Stomach (tissue), 9 donors: ENCODE results near the gene PCSK9. TPM values are rescaled to one million over a fixed set of nuclear protein-coding genes. Genes with fewer than 3 reads are reported as not detected.

Experiments
- DNase-seq, 2 donors: peaks; one replicate each; pipeline versions ENCODE4 v3.0.0 to v3.0.0-alpha.2; 2013 to 2019
- H3K27ac ChIP-seq, 5 donors: fragments of 200-600 bp in 4 of 5; sonication (generic) in 4 of 5; one replicate each; pipeline ENCODE4 v1.5.1; 2013 to 2019; ENCODE audit warnings: mild to moderate bottlenecking in 1 of 5, moderate library complexity in 1 of 5
- H3K27me3 ChIP-seq, 3 donors: fragments of 200-600 bp; sonication (generic); one replicate each; pipeline ENCODE4 v1.5.1; 2017 to 2019; ENCODE audit warnings: mixed run types in 1 of 3
- H3K36me3 ChIP-seq, 4 donors: fragments of 200-600 bp; sonication (generic); 1 replicate in 3 of 4; 2 replicates in 1 of 4; pipeline ENCODE4 v1.5.1; 2016 to 2019
- H3K4me1 ChIP-seq, 4 donors: fragments of 200-600 bp; sonication (generic); one replicate each; pipeline ENCODE4 v1.5.1; 2016 to 2019
- H3K4me3 ChIP-seq, 4 donors: fragments of 200-600 bp; sonication (generic) in 3 of 4; one replicate each; pipeline ENCODE4 v1.5.1; 2016 to 2019; ENCODE audit warnings: mild to moderate bottlenecking in 1 of 4
- H3K9me3 ChIP-seq, 4 donors: fragments of 200-600 bp; sonication (generic); one replicate each; pipeline ENCODE4 v1.5.1; 2016 to 2019
- EP300 ChIP-seq: sonication (generic); formaldehyde crosslinking; IDR thresholded peaks from one replicate; pipeline ENCODE4 v1.6.1; 2017; ENCODE audit warnings: antibody characterized with exemption
- POLR2A ChIP-seq, 4 donors: fragments of 450-650 bp; IDR thresholded peaks; one replicate each; pipeline ENCODE4 v1.6.1; 2016; ENCODE audit warnings: antibody characterized with exemption in 4 of 4, control low read depth in 2 of 4, mild to moderate bottlenecking in 1 of 4, moderate library complexity in 1 of 4
- POLR2AphosphoS5 ChIP-seq, 3 donors: sonication (generic); formaldehyde crosslinking; IDR thresholded peaks; one replicate each; pipeline ENCODE4 v1.6.1; 2016; ENCODE audit warnings: antibody characterized with exemption in 3 of 3
- WGBS, 5 donors: extraction: QIAGEN DNeasy Blood & Tissue Kit in 3 of 5; methylation state at CpG; one replicate each; pipeline versions ENCODE4 v1.1.5 to v1.1.7; 2013 to 2018; 5-methylcytosine and 5-hydroxymethylcytosine counted together
- intact Hi-C: fragments of 100-400 bp; cut with DNase I; formaldehyde crosslinking; loops from one replicate; pipeline ENCODE4 v1.15.1; 2023; ENCODE audit warnings: low total_unique reads
- polyA plus RNA-seq, 3 donors: library from polyadenylated mRNA; stranded (reverse); fragments of 200-250 nt; gene quantifications; one replicate each; pipeline ENCODE4 v1.2.3, GENCODE V29; 2013
- total RNA-seq, 5 donors: library from RNA; depleted of rRNA; stranded (reverse); fragments of >200 nt; gene quantifications; one replicate each; pipeline versions ENCODE4 v1.1.0 to v1.2.3, GENCODE V29; 2014 to 2016
- TF ChIP-seq, protein P1 (sequence below), 7 experiments: fragments of 450-650 bp in 4 of 7; fragments of 200-600 bp in 3 of 7; sonication (generic) in 3 of 7; IDR thresholded peaks; one replicate each; pipeline ENCODE4 v1.5.1; 2016 to 2019; ENCODE audit warnings: antibody characterized with exemption in 7 of 7, control low read depth in 2 of 7, mild to moderate bottlenecking in 1 of 7
- donor health status: healthy with polysubstance abuse.
- donor health status: Bipolar disorder and iron deficiency.
- donor health status: healthy.

Gene PCSK9
- total and polyA plus RNA-seq, 8 donors = 1.1 to 26.1 (median 2.6) TPM; not detected in 2

- intact Hi-C loops = no loop called here
- no peaks in the 10 kb centered on the region for H3K36me3 ChIP-seq
Observed at GRCh38 chr1:55048453-55049270, 9.3 kb downstream of the PCSK9 start.

DNA sequence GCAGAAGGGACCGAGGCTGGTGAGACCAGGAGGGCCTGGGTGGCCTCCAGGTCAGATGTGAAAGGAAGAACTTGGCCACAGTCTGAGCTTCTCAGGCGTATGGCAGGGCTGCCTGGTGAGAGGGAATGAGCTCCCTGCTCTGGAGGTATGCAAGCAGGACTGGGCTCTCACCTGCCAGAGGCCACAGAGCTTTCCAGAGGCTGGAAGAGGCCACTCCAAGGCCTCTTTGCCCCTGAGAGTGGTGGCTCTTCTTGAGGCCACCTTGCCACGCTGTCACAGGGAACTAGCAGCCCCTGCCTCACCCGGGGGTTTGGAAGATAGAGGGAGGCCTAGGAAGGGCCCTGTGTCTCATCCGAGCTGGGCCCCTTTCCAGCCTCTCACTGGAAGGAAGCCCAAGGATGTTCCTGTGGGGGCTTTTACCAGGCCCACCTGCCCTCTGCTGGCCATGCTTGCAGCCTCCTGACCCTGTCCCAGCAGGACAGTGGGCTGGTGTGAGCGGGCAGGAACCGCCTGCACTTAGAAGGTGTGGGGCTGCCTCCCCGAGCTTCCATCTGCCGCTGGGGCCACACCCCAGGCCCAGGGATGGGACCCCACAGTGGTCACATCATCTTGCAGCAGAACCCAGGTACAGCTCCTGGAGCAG is 10.0 kb downstream of the PCSK9 start:
- Histone ChIP-seq H3K27ac (no peak overlapping the region), H3K27me3 (no peaks in the 10 kb centered on the region), H3K36me3 (no peaks in the 10 kb centered on the region), H3K4me1 (peaks cover 0 to 6% (median 0%) of the 10 kb centered on the region in 4 donors), H3K9me3 (no peaks in the 10 kb centered on the region), H3K4me3 (no peak overlapping the region)
- 73 to 94% (median 87%) methylated on average over 8 to 9 of the region's 9 CpGs for WGBS, 5 donors
- intact Hi-C loops = no loop called here
- no peak for DNase-seq
- TF ChIP-seq POLR2A (IDR thresholded peaks at IDR 0.05) (no peak), POLR2AphosphoS5 (IDR thresholded peaks at IDR 0.05) (no peak), EP300 (no peak)
- TF ChIP-seq, protein P1, sequence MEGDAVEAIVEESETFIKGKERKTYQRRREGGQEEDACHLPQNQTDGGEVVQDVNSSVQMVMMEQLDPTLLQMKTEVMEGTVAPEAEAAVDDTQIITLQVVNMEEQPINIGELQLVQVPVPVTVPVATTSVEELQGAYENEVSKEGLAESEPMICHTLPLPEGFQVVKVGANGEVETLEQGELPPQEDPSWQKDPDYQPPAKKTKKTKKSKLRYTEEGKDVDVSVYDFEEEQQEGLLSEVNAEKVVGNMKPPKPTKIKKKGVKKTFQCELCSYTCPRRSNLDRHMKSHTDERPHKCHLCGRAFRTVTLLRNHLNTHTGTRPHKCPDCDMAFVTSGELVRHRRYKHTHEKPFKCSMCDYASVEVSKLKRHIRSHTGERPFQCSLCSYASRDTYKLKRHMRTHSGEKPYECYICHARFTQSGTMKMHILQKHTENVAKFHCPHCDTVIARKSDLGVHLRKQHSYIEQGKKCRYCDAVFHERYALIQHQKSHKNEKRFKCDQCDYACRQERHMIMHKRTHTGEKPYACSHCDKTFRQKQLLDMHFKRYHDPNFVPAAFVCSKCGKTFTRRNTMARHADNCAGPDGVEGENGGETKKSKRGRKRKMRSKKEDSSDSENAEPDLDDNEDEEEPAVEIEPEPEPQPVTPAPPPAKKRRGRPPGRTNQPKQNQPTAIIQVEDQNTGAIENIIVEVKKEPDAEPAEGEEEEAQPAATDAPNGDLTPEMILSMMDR (IDR thresholded peaks at IDR 0.05) = no peak

More at GRCh38 chr1:55048453-55049270, 9.3 kb downstream of the PCSK9 start:
- 77 to 87% (median 86%) methylated on average over 11 of the region's 11 CpGs for WGBS, 5 donors
- Histone ChIP-seq H3K4me3 (no peak overlapping the region), H3K27me3 (no peaks in the 10 kb centered on the region), H3K4me1 (peaks cover 0 to 6% (median 0%) of the 10 kb centered on the region in 4 donors), H3K9me3 (no peaks in the 10 kb centered on the region), H3K27ac (no peak overlapping the region)
- no peak for DNase-seq
- TF ChIP-seq POLR2A (IDR thresholded peaks at IDR 0.05) = no peak
- no peak for TF ChIP-seq POLR2AphosphoS5 (IDR thresholded peaks at IDR 0.05)
- TF ChIP-seq, protein P1 (IDR thresholded peaks at IDR 0.05) = no peak
- TF ChIP-seq EP300 = no peak

DNA sequence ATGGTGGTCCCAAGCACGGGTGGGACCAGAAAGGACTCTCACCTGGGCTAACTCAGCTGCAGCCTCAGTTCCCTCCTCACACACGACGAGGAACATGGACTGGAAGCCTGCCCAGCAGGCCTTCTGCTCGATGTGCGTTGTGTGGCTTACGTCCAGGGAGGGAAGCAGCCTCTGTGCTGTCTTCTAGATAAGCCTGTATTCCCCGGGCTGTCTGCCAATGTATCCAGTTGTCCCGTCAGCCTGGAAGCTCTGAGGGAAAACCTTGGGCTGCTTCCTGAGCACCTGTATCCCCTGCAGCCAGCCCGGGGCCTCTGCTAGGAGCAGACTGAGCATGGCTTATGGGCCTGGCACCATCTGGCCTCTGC is 10.5 kb downstream of the PCSK9 start:
- H3K4me1 ChIP-seq = peaks cover 0 to 6% (median 0%) of the 10 kb centered on the region in 4 donors
- H3K27me3 ChIP-seq = no peaks in the 10 kb centered on the region
- intact Hi-C loops = no loop called here
- WGBS, 5 donors = 33 to 53% (median 42%) methylated on average over 5 to 9 of the region's 9 CpGs
- no peaks in the 10 kb centered on the region for H3K9me3 ChIP-seq
- no peak overlapping the region for H3K27ac ChIP-seq
- TF ChIP-seq POLR2A (IDR thresholded peaks at IDR 0.05) (no peak), POLR2AphosphoS5 (IDR thresholded peaks at IDR 0.05) (no peak), EP300 (no peak)
- no peaks in the 10 kb centered on the region for H3K36me3 ChIP-seq
- H3K4me3 ChIP-seq = no peak overlapping the region
- peak in 1 of 2 donors; percentile 77 for DNase-seq

- H3K27ac ChIP-seq = no peak overlapping the region
- 72 to 76% (median 75%) methylated on average over 8 to 9 of the region's 9 CpGs for WGBS, 5 donors
- H3K27me3 ChIP-seq = no peaks in the 10 kb centered on the region
- TF ChIP-seq POLR2A (IDR thresholded peaks at IDR 0.05) (no peak), POLR2AphosphoS5 (IDR thresholded peaks at IDR 0.05) (no peak), EP300 (no peak)
- TF ChIP-seq, protein P1 (IDR thresholded peaks at IDR 0.05) = no peak
- no peaks in the 10 kb centered on the region for H3K9me3 ChIP-seq
- peak in 1 of 2 donors; percentile 40 for DNase-seq
- peaks cover 0 to 6% (median 0%) of the 10 kb centered on the region in 4 donors for H3K4me1 ChIP-seq
- intact Hi-C loops = no loop called here
- no peaks in the 10 kb centered on the region for H3K36me3 ChIP-seq
- no peak overlapping the region for H3K4me3 ChIP-seq
Observed at GRCh38 chr1:55050283-55050682, 10.9 kb downstream of the PCSK9 start.
